ENCODE measurements around the gene MLH3.
"Not testable (repeated sequence)": the region's sequence is repeated elsewhere in the genome, so short reads cannot be mapped to it uniquely, and the experiment has no call there.

DNA sequence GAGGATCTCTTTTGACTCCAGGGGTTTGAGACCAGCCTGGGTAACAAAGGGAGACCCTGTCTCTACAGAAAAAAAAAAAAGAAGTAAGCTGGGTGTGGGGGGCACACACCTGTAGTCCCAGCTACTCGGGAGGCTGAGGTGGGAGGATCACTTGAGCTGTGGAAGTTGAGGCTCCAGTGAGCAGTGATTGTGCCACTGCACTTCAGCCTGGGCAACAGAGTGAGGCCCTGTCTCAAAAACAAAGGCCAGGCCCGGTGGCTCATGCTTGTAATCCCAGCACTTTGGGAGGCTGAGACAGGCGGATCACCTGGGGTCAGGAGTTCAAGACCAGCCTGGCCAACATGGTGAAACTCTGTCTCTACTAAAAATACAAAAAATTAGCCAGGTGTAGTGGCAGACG is 16.5 kb upstream of the MLH3 start:
- TF ChIP-seq, protein P1, sequence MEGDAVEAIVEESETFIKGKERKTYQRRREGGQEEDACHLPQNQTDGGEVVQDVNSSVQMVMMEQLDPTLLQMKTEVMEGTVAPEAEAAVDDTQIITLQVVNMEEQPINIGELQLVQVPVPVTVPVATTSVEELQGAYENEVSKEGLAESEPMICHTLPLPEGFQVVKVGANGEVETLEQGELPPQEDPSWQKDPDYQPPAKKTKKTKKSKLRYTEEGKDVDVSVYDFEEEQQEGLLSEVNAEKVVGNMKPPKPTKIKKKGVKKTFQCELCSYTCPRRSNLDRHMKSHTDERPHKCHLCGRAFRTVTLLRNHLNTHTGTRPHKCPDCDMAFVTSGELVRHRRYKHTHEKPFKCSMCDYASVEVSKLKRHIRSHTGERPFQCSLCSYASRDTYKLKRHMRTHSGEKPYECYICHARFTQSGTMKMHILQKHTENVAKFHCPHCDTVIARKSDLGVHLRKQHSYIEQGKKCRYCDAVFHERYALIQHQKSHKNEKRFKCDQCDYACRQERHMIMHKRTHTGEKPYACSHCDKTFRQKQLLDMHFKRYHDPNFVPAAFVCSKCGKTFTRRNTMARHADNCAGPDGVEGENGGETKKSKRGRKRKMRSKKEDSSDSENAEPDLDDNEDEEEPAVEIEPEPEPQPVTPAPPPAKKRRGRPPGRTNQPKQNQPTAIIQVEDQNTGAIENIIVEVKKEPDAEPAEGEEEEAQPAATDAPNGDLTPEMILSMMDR (IDR thresholded peaks at IDR 0.05 in 4 of 5, conservative IDR thresholded peaks at IDR 0.05 in 1 of 5): not testable (repeated sequence)
- TF ChIP-seq POLR2A (IDR thresholded peaks at IDR 0.05): not testable (repeated sequence)
